A673 (cell line): ENCODE measurements around the gene COPZ1.

Experiments
- EZH2 ChIP-seq: fragments of 200-600 bp; sonication (generic); IDR thresholded peaks from 2 replicates; pipeline ENCODE4 v1.6.1; 2017; ENCODE audit warnings: borderline replicate concordance, low read depth, mild to moderate bottlenecking, mixed read lengths, antibody characterized with exemption, low read length; ENCODE audit not compliant: poor library complexity, severe bottlenecking
- TF ChIP-seq, protein P1 (sequence below): fragments of 300-800, 200-600 bp; sonication (generic); conservative IDR thresholded peaks from 2 replicates; pipeline ENCODE4 v1.5.1; 2017; ENCODE audit warnings: low read depth, mild to moderate bottlenecking, antibody characterized with exemption, low read length, moderate library complexity, mixed read lengths

DNA sequence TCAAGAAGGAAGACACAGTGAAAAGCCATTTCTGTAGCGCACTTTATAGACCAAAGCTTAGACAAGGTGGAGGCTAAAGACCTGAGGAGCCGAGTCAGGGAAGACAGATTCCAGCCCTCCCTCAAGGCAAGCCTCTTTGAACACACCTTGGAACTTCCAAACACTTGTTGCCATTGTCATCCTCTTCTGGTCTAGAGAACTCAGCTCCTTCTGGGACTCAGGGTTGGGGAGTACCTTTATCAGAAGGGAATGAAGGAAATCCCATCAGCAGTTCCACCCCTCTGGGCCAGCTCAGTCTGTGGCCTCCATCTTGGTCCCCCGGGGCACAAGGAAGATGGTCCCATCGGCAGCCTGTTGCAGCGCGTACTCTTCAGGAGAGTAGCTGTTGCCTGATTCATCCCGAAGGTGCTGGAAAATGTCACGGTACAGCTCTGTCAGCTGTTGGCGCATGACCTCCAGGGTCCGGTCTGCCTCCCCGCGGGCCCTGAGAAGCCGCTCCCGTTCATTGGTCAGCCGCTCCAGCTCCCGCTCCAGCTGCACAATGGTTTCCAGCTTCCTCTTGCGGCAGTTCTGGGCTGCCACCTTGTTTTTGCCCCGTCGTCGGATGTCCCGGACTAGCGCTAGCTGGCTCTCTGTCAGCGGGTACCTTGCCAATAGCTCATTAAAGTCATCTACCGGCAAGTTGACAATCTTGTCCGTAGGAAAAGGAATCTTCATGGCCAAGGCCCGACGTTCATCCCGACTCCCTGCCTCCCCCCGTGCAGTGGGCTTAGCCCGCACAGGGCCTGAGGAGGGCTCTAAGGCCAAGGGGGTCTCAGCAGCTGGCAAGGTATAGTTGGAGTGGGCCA, 32.6 kb upstream of the COPZ1 start:
- TF ChIP-seq EZH2 = no peak
- TF ChIP-seq, protein P1, sequence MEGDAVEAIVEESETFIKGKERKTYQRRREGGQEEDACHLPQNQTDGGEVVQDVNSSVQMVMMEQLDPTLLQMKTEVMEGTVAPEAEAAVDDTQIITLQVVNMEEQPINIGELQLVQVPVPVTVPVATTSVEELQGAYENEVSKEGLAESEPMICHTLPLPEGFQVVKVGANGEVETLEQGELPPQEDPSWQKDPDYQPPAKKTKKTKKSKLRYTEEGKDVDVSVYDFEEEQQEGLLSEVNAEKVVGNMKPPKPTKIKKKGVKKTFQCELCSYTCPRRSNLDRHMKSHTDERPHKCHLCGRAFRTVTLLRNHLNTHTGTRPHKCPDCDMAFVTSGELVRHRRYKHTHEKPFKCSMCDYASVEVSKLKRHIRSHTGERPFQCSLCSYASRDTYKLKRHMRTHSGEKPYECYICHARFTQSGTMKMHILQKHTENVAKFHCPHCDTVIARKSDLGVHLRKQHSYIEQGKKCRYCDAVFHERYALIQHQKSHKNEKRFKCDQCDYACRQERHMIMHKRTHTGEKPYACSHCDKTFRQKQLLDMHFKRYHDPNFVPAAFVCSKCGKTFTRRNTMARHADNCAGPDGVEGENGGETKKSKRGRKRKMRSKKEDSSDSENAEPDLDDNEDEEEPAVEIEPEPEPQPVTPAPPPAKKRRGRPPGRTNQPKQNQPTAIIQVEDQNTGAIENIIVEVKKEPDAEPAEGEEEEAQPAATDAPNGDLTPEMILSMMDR = no peak
